Activated CD4-positive, CD25-positive, alpha-beta regulatory T cell treated with anti-CD3 and anti-CD28 coated beads, Interleukin-2, amount 50 U/mL, for 72 hours (primary cell): ENCODE measurements around the gene NEO1.

Experiments used
- DNase-seq: peaks from one replicate; pipeline ENCODE4 v3.0.0; 2021

The NEO1 gene

GRCh38 chr15:73337187-73337586 lies 284.9 kb downstream of the NEO1 start:
- DNase-seq: no peak

- DNase-seq: no peak
Observed at GRCh38 chr15:73338058-73338457, 285.8 kb downstream of the NEO1 start.

GRCh38 chr15:73338606-73339374 lies 286.5 kb downstream of the NEO1 start:
- DNase-seq: no peak

- no peak for DNase-seq
Observed at GRCh38 chr15:73340502-73341192, 288.4 kb downstream of the NEO1 start.

GRCh38 chr15:73341886-73342600 lies 289.8 kb downstream of the NEO1 start:
- DNase-seq: no peak

GRCh38 chr15:73344056-73344455 lies 291.8 kb downstream of the NEO1 start:
- no peak for DNase-seq

- DNase-seq: no peak
Observed at GRCh38 chr15:73345658-73346057, 293.4 kb downstream of the NEO1 start.

- peak; percentile 49 for DNase-seq
Observed at GRCh38 chr15:73346735-73347312, 294.6 kb downstream of the NEO1 start.

- DNase-seq: no peak
Observed at GRCh38 chr15:73349191-73349590, 296.9 kb downstream of the NEO1 start.

GRCh38 chr15:73352082-73352481 lies 299.8 kb downstream of the NEO1 start:
- no peak for DNase-seq

GRCh38 chr15:73353734-73354133 lies 301.5 kb downstream of the NEO1 start:
- no peak for DNase-seq

GRCh38 chr15:73354241-73354640 lies 302.0 kb downstream of the NEO1 start:
- DNase-seq: no peak
